Measurements from ENCODE around the gene CAD. TPM values are rescaled to one million over a fixed set of nuclear protein-coding genes. Genes with fewer than 3 reads are reported as not detected.

Gene CAD
- total RNA-seq, 1 donor from 2014 or later = 51.2 TPM

- H3K9me3 Mint-ChIP-seq (ENCODE audit: unreplicated experiment) = peaks cover 3% of the 10 kb centered on the region
- H3K79me2 ChIP-seq (ENCODE audit: insufficient read depth, low read length) = no peaks in the 10 kb centered on the region
- no peak overlapping the region for H3K27ac Mint-ChIP-seq (ENCODE audit: unreplicated experiment)
- H3K36me3 ChIP-seq (ENCODE audit: insufficient read depth, low read length) = no peaks in the 10 kb centered on the region
- no peak overlapping the region for H3K27ac ChIP-seq (ENCODE audit: low read depth, low read length)
- H3K4me3 ChIP-seq (ENCODE audit: insufficient read depth, low read depth, low read length) = no peak overlapping the region
- peak overlapping the region; percentile 72 for H3K4me3 Mint-ChIP-seq (ENCODE audit: unreplicated experiment)
- peaks cover 2% of the 10 kb centered on the region for H3K9me3 ChIP-seq (ENCODE audit: insufficient read depth, low read depth, low read length)
- TF ChIP-seq CTCF (IDR thresholded peaks at IDR 0.05; ENCODE audit: insufficient read depth, low read depth, low read length) = no peak
- no peak for TF ChIP-seq EZH2 (IDR thresholded peaks at IDR 0.05; ENCODE audit: insufficient read depth, low read length)
- peaks cover 61% of the 10 kb centered on the region for H3K27me3 ChIP-seq (ENCODE audit: insufficient read depth, low read length)
- no peak overlapping the region for H3K9ac ChIP-seq (ENCODE audit: low read length)
- peaks cover 14% of the 10 kb centered on the region for H4K20me1 ChIP-seq (ENCODE audit: insufficient read depth, low read length)
- H3K4me2 ChIP-seq (ENCODE audit: low read length) = no peak overlapping the region
- H3K4me1 Mint-ChIP-seq (ENCODE audit: low read depth, unreplicated experiment) = peaks cover 3% of the 10 kb centered on the region
- H3K4me1 ChIP-seq (ENCODE audit: insufficient read depth, low read length) = peaks cover 6% of the 10 kb centered on the region
- H2AFZ ChIP-seq (ENCODE audit: low read depth, low read length) = no peak overlapping the region
- FAIRE-seq (no peak), DNase-seq (ENCODE audit: low read depth) (no peak)
- no peaks in the 10 kb centered on the region for H3K36me3 Mint-ChIP-seq (ENCODE audit: low read depth, unreplicated experiment)
- H3K27me3 Mint-ChIP-seq (ENCODE audit: low read depth, unreplicated experiment) = peaks cover 56% of the 10 kb centered on the region
Measured at GRCh38 chr2:27261241-27261925, 44.2 kb downstream of the CAD start.

GRCh38 chr2:27261926-27262298, 44.7 kb downstream of the CAD start:
- Mint-ChIP-seq H3K4me3 (ENCODE audit: unreplicated experiment) (peak overlapping the region; percentile 72), H3K36me3 (ENCODE audit: low read depth, unreplicated experiment) (no peaks in the 10 kb centered on the region), H3K27me3 (ENCODE audit: low read depth, unreplicated experiment) (peaks cover 51% of the 10 kb centered on the region), H3K9me3 (ENCODE audit: unreplicated experiment) (peaks cover 3% of the 10 kb centered on the region), H3K4me1 (ENCODE audit: low read depth, unreplicated experiment) (peaks cover 3% of the 10 kb centered on the region), H3K27ac (ENCODE audit: unreplicated experiment) (no peak overlapping the region)
- Histone ChIP-seq H4K20me1 (ENCODE audit: insufficient read depth, low read length) (peaks cover 14% of the 10 kb centered on the region), H3K36me3 (ENCODE audit: insufficient read depth, low read length) (no peaks in the 10 kb centered on the region), H3K9ac (ENCODE audit: low read length) (no peak overlapping the region), H2AFZ (ENCODE audit: low read depth, low read length) (no peak overlapping the region), H3K4me3 (ENCODE audit: insufficient read depth, low read depth, low read length) (no peak overlapping the region), H3K4me1 (ENCODE audit: insufficient read depth, low read length) (peaks cover 6% of the 10 kb centered on the region), H3K79me2 (ENCODE audit: insufficient read depth, low read length) (no peaks in the 10 kb centered on the region), H3K4me2 (ENCODE audit: low read length) (peak overlapping the region; percentile 79), H3K27ac (ENCODE audit: low read depth, low read length) (no peak overlapping the region), H3K9me3 (ENCODE audit: insufficient read depth, low read depth, low read length) (peaks cover 2% of the 10 kb centered on the region), H3K27me3 (ENCODE audit: insufficient read depth, low read length) (peaks cover 62% of the 10 kb centered on the region)
- FAIRE-seq = no peak
- TF ChIP-seq CTCF (IDR thresholded peaks at IDR 0.05; ENCODE audit: insufficient read depth, low read depth, low read length) = no peak
- no peak for TF ChIP-seq EZH2 (IDR thresholded peaks at IDR 0.05; ENCODE audit: insufficient read depth, low read length)
- no peak for DNase-seq (ENCODE audit: low read depth)

Measured in astrocyte (in vitro differentiated cells and primary cell).